Measurements from ENCODE around the gene NXPE2. TPM values are rescaled to one million over a fixed set of nuclear protein-coding genes. Genes with fewer than 3 reads are reported as not detected.

Gene NXPE2
- total RNA-seq, 1 donor from 2014 or later, result not detected

DNA sequence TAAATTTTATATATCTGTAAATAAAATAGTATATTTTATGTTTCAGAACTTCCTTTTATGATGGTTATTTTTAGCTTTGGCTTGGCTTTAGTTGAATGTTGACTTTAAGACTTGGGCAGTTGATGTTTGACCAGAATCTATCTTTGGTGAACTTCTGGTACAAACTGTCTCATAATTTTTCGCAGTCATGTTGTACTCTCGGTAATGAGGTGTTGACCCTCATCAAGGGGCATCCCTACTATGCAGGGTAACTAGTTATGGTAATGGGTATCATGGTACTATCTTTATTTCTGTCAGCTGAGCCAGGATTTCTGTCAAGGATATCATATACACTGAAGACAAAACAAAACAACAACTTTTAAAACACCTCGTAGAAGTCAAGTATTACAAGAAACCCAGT, 67.7 kb downstream of the NXPE2 start:
- no peak for DNase-seq (ENCODE audit: low spot score in 2 of 2)
- no peaks in the 10 kb centered on the region for H3K36me3 ChIP-seq
- intact Hi-C loops (cut with DNase I), result no loop called here
- no peaks in the 10 kb centered on the region for H3K4me1 ChIP-seq
- H3K27ac ChIP-seq, result no peak overlapping the region
- peaks cover 0 to 4% of the 10 kb centered on the region in 2 donors for H3K9me3 ChIP-seq
- no peaks in the 10 kb centered on the region for H3K27me3 ChIP-seq
- TF ChIP-seq, protein P1, sequence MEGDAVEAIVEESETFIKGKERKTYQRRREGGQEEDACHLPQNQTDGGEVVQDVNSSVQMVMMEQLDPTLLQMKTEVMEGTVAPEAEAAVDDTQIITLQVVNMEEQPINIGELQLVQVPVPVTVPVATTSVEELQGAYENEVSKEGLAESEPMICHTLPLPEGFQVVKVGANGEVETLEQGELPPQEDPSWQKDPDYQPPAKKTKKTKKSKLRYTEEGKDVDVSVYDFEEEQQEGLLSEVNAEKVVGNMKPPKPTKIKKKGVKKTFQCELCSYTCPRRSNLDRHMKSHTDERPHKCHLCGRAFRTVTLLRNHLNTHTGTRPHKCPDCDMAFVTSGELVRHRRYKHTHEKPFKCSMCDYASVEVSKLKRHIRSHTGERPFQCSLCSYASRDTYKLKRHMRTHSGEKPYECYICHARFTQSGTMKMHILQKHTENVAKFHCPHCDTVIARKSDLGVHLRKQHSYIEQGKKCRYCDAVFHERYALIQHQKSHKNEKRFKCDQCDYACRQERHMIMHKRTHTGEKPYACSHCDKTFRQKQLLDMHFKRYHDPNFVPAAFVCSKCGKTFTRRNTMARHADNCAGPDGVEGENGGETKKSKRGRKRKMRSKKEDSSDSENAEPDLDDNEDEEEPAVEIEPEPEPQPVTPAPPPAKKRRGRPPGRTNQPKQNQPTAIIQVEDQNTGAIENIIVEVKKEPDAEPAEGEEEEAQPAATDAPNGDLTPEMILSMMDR (IDR thresholded peaks at IDR 0.05), result no peak
- no peak overlapping the region for H3K4me3 ChIP-seq

Other genes with a start within 250 kb of the NXPE2 start
- gene REXO2, start 239.1 kb upstream of the NXPE2 start, total RNA-seq, result 134 TPM
- gene NXPE1, start 118.6 kb upstream of the NXPE2 start, total RNA-seq, result not detected
- gene NXPE4, start 82.7 kb upstream of the NXPE2 start, total RNA-seq, result not detected

Measured in ascending aorta (tissue), 2 donors.